ENCODE measurements around the gene GNGT1. TPM values are rescaled to one million over a fixed set of nuclear protein-coding genes. Genes with fewer than 3 reads are reported as not detected.

The GNGT1 gene
- total and polyA plus RNA-seq, 2 of the 13 experiments (the other 11 are each of a cell fraction or from before 2014, with no cell fraction given): not detected

DNA sequence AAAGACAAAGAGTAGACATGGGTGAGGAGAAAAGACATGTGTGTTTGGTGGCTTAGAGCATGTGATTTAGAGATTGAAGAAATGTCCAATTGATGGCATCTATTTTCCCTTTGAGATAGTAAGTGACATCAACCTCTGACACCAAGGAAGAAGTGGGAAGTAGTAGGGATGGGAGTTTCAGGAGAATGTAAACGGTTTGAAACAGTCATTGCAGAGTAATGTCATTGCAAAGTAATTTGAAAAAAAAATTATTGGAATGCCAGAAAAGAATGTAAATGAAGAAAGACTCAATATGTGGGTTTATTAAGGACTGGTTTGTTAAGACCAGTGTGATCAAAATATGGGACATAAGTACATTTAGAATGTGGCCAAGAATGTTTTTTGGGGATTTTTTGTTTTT, 41.7 kb downstream of the GNGT1 start:
- Histone ChIP-seq H3K4me1 (ENCODE audit: insufficient read depth, low read length) (no peaks in the 10 kb centered on the region), H3K4me2 (ENCODE audit: low read depth, low read length) (no peak overlapping the region), H3K27ac (ENCODE audit: extremely low read length, insufficient read depth, low read length) (no peak overlapping the region), H3K36me3 (replicated peaks in 1 of 2; ENCODE audit: control insufficient read depth in 1 of 2, insufficient read depth in 2 of 2, low read length in 2 of 2) (no peaks in the 10 kb centered on the region), H3K9ac (ENCODE audit: insufficient read depth, low read depth, low read length) (no peak overlapping the region), H3K4me3 (replicated peaks in 1 of 3; ENCODE audit: insufficient read depth in 1 of 3, low read depth in 2 of 3, low read length in 3 of 3) (no peak overlapping the region), H3K9me3 (ENCODE audit: low read length) (no peaks in the 10 kb centered on the region), H3K79me2 (ENCODE audit: insufficient read depth, low read length) (no peaks in the 10 kb centered on the region), H4K20me1 (ENCODE audit: insufficient read depth, low read length) (no peaks in the 10 kb centered on the region), H2AFZ (ENCODE audit: low read length) (no peak overlapping the region), H3K27me3 (ENCODE audit: control insufficient read depth in 1 of 2, insufficient read depth in 2 of 2, low read length in 2 of 2) (no peaks in the 10 kb centered on the region)
- intact Hi-C loops (cut with micrococcal nuclease; ENCODE audit: unreplicated experiment) (no loop called here), in situ Hi-C loops (cut with HindIII; ENCODE audit: extremely low pct_ligation_motif_present, low pct_unique_long_range_greater_than_20kb) (no loop called here)
- FAIRE-seq (no peak), ATAC-seq (no peak), DNase-seq (ENCODE audit: low spot score) (no peak)
- POLR2A ChIA-PET: no interaction called here
- BruUV-seq (replicated peaks): no TSS peak
- 0% methylated on average over 1 of the region's 1 CpG for WGBS (ENCODE audit: low lambda C conversion rate)
- CTCF ChIA-PET (ENCODE audit: low intra/inter-chr PET ratio, low total read pairs): no interaction called here
- no peak for TF ChIP-seq ZNF207 (IDR thresholded peaks at IDR 0.05; ENCODE audit: borderline replicate concordance)
- no peak for TF ChIP-seq ZNF484 (CRISPR knock-in tag; IDR thresholded peaks at IDR 0.05; ENCODE audit: borderline replicate concordance, low read depth)
- no peak for TF ChIP-seq ZNF564 (CRISPR knock-in tag; IDR thresholded peaks at IDR 0.05)
- no peak for TF ChIP-seq MIER3 (CRISPR knock-in tag; IDR thresholded peaks at IDR 0.05; ENCODE audit: borderline replicate concordance)
- TF ChIP-seq FOXC1 (CRISPR knock-in tag; IDR thresholded peaks at IDR 0.05; ENCODE audit: borderline replicate concordance): no peak
- TF ChIP-seq MAFF (IDR thresholded peaks at IDR 0.05; ENCODE audit: low read depth, low read length): no peak
- TF ChIP-seq TRIM24 (CRISPR knock-in tag; IDR thresholded peaks at IDR 0.05): no peak
- TF ChIP-seq, protein P1, sequence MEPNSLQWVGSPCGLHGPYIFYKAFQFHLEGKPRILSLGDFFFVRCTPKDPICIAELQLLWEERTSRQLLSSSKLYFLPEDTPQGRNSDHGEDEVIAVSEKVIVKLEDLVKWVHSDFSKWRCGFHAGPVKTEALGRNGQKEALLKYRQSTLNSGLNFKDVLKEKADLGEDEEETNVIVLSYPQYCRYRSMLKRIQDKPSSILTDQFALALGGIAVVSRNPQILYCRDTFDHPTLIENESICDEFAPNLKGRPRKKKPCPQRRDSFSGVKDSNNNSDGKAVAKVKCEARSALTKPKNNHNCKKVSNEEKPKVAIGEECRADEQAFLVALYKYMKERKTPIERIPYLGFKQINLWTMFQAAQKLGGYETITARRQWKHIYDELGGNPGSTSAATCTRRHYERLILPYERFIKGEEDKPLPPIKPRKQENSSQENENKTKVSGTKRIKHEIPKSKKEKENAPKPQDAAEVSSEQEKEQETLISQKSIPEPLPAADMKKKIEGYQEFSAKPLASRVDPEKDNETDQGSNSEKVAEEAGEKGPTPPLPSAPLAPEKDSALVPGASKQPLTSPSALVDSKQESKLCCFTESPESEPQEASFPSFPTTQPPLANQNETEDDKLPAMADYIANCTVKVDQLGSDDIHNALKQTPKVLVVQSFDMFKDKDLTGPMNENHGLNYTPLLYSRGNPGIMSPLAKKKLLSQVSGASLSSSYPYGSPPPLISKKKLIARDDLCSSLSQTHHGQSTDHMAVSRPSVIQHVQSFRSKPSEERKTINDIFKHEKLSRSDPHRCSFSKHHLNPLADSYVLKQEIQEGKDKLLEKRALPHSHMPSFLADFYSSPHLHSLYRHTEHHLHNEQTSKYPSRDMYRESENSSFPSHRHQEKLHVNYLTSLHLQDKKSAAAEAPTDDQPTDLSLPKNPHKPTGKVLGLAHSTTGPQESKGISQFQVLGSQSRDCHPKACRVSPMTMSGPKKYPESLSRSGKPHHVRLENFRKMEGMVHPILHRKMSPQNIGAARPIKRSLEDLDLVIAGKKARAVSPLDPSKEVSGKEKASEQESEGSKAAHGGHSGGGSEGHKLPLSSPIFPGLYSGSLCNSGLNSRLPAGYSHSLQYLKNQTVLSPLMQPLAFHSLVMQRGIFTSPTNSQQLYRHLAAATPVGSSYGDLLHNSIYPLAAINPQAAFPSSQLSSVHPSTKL (CRISPR knock-in tag; IDR thresholded peaks at IDR 0.05): no peak
- TF ChIP-seq POLR2G (IDR thresholded peaks at IDR 0.05; ENCODE audit: low read depth, low read length): no peak
- TF ChIP-seq U2AF1 (optimal IDR thresholded peaks at IDR 0.05; ENCODE audit: low read depth, low read length): no peak
- TF ChIP-seq SMAD9 (CRISPR knock-in tag; IDR thresholded peaks at IDR 0.05): no peak
- TF ChIP-seq, protein P2, sequence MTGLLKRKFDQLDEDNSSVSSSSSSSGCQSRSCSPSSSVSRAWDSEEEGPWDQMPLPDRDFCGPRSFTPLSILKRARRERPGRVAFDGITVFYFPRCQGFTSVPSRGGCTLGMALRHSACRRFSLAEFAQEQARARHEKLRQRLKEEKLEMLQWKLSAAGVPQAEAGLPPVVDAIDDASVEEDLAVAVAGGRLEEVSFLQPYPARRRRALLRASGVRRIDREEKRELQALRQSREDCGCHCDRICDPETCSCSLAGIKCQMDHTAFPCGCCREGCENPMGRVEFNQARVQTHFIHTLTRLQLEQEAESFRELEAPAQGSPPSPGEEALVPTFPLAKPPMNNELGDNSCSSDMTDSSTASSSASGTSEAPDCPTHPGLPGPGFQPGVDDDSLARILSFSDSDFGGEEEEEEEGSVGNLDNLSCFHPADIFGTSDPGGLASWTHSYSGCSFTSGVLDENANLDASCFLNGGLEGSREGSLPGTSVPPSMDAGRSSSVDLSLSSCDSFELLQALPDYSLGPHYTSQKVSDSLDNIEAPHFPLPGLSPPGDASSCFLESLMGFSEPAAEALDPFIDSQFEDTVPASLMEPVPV (CRISPR knock-in tag; IDR thresholded peaks at IDR 0.05): no peak
- no peak for TF ChIP-seq NKX3-1 (CRISPR knock-in tag; IDR thresholded peaks at IDR 0.05)
- no peak for TF ChIP-seq SNAI1 (CRISPR knock-in tag; IDR thresholded peaks at IDR 0.05; ENCODE audit: borderline replicate concordance)
- TF ChIP-seq PLRG1 (conservative IDR thresholded peaks at IDR 0.05): no peak
- TF ChIP-seq, protein P3, sequence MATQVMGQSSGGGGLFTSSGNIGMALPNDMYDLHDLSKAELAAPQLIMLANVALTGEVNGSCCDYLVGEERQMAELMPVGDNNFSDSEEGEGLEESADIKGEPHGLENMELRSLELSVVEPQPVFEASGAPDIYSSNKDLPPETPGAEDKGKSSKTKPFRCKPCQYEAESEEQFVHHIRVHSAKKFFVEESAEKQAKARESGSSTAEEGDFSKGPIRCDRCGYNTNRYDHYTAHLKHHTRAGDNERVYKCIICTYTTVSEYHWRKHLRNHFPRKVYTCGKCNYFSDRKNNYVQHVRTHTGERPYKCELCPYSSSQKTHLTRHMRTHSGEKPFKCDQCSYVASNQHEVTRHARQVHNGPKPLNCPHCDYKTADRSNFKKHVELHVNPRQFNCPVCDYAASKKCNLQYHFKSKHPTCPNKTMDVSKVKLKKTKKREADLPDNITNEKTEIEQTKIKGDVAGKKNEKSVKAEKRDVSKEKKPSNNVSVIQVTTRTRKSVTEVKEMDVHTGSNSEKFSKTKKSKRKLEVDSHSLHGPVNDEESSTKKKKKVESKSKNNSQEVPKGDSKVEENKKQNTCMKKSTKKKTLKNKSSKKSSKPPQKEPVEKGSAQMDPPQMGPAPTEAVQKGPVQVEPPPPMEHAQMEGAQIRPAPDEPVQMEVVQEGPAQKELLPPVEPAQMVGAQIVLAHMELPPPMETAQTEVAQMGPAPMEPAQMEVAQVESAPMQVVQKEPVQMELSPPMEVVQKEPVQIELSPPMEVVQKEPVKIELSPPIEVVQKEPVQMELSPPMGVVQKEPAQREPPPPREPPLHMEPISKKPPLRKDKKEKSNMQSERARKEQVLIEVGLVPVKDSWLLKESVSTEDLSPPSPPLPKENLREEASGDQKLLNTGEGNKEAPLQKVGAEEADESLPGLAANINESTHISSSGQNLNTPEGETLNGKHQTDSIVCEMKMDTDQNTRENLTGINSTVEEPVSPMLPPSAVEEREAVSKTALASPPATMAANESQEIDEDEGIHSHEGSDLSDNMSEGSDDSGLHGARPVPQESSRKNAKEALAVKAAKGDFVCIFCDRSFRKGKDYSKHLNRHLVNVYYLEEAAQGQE (IDR thresholded peaks at IDR 0.05; ENCODE audit: borderline replicate concordance in 1 of 2, low read depth in 1 of 2, low read length in 2 of 2): no peak
- TF ChIP-seq PCBP1 (IDR thresholded peaks at IDR 0.05; ENCODE audit: borderline replicate concordance, low read depth, low read length): no peak
- TF ChIP-seq ZBTB21 (CRISPR knock-in tag; IDR thresholded peaks at IDR 0.05): no peak

All from HepG2 (cell line).